GM19467 (cell line): Measurements from ENCODE around the gene SETMAR.

Experiments
- ATAC-seq: cut with Tn5 transposase; IDR thresholded peaks from one replicate; pipeline ENCODE4 v1.9.1; 2021; ENCODE audit warnings: mild to moderate bottlenecking, moderate library complexity; ENCODE audit not compliant: unreplicated experiment

Gene SETMAR

GRCh38 chr3:4351164-4351855 is 48.1 kb downstream of the SETMAR start:
- ATAC-seq = peak; percentile 38

DNA sequence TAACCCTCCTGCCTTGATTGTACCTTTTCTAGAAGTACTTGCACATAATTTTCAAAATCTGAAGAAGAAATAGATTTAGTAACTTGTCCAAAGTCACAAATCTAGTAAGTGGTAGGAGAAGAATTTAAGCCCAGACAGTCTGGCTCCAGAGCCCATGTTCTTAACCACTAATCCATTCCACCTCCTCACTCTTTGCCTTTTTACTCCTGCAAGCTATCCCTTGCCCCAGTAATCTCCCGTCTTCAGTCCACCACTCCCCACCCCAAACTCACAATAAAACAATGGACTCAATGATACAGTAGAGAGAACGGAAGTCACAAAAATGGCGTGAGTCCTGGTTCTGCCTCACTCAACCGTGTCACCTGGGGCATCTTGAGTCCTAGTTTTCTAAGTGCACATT is 48.7 kb downstream of the SETMAR start:
- no peak for ATAC-seq

GRCh38 chr3:4355401-4356219 is 52.4 kb downstream of the SETMAR start:
- no peak for ATAC-seq

DNA sequence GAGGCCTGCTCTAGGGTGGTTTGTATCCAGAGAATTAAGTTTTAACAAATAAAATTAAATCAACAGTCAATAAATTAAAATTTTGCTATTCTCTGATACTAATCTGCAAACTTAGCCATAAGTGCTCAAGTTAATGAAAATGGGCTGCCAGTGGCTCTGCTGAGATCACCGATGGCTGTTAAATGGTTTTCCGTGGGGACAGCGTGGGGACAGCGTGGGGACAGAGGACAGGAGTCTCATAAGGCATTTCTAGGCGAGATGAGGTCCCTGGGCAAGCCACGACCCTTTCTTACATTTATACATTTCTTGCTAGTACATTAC is 53.0 kb downstream of the SETMAR start:
- ATAC-seq = no peak

DNA sequence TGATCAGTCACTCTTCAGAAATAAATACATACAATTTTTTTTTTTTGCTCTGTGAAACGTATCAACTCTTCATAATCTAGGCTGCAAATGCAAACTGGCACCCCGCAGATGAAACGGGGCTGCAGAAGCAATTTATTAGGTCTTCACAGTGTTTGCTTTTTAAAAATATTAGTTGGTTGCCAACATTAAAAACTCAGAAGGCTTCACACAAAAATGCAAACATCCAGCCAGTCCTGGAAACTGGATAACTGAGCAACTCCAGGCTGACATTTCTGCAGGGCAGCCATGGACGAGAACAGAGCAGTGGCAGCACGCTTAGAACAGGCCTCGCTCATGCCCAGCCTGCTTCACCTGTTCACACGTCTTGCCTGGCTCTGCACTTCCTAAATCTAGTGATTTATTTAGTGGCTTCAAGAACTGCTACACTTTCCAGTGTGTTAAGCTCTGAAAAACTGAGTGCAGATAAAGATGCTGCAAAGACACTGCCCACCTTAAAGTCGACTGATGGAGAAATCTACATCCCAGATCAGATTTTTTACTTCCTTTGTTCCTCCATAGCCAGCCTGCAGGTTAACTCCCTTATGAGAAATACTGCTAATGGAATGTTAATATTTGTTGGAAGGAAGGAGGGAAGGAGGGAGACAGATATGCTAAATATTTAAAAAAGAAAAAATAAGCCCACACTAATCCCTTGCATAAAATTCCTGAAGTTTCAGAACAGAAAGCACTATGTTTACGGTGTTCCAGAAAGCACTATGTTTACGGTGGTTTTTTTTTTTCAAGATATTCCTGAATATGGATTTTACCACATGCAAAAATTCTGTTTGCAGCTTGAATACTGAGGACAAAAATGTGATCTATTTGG is 53.6 kb downstream of the SETMAR start:
- ATAC-seq = no peak

- no peak for ATAC-seq
Measured at GRCh38 chr3:4358273-4358672, 55.1 kb downstream of the SETMAR start.

GRCh38 chr3:4359805-4360502 is 56.8 kb downstream of the SETMAR start:
- no peak for ATAC-seq

DNA sequence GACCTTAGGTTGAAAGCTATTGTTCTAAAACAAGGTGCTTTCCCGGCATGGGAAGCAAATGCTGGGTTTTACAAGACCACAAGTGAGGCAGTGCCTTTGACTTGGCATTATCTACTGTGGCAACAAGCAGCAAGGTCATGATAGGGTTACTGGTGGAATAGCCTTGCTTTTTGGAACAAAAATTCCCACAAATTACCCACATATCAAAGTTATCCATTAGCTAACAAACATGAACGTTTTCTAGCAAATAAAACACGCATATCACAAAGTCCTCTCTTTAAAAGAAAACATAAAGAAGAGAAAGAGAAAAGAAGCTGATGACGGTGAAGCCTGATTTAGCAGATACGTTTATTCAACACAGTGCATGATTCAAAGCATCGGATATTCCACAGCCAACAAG is 57.6 kb downstream of the SETMAR start:
- no peak for ATAC-seq

- ATAC-seq = no peak
Measured at GRCh38 chr3:4362523-4362922, 59.4 kb downstream of the SETMAR start.
